HG03103 (cell line): Measurements from ENCODE around the gene ATP2A1.
"Not testable (repeated sequence)": the region's sequence is repeated elsewhere in the genome, so short reads cannot be mapped to it uniquely, and the experiment has no call there.

Source experiments
- ATAC-seq: cut with Tn5 transposase; IDR thresholded peaks from one replicate; pipeline ENCODE4 v1.9.1; 2021; ENCODE audit warnings: low read depth; ENCODE audit not compliant: unreplicated experiment

ATP2A1 gene

DNA sequence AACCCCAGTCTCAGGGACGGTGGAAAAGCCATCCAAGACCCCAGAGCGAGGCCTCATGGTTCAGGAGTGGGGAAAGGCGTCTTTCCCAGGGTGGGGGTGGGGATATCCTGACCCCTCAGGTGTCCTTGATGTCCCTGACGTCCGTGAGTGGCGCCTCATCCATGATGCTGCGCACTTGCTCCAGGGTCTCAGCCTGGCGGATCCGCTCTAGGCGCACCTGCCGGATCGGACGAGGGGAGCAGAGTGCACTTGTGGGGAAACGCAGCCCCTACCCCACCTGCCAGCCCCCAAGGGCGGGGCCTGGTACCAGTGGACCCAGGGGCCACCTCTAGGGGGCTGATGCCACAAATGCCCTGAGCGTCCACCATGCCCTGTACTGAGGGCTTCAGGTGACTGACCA is 26.5 kb downstream of the ATP2A1 start:
- no peak for ATAC-seq

DNA sequence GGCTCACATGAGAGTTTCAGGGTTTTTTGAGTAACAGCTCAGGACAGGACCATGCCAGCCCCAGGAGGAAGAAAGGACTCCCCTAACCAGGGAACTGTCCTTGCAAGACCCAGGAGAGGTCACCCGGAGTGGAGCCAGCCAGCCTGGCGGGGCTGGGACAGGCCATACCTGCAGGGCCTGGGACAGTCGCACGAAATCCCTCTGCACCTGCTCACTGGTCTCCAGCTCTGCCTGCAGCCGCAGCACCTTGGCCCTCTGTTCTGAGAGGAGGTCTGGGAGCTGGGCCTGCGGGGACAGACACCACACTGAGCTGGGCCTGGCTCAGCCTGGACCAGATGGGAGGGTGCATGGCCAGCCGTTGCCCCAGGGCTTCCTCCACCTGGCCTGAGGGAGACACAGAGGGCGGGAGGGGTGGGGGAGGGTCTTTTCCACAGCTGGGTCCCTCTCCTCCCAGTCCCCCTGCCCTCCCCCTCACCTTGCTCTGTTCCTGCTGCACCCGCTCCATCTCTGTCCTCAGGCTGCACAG is 27.0 kb downstream of the ATP2A1 start:
- ATAC-seq, result no peak

DNA sequence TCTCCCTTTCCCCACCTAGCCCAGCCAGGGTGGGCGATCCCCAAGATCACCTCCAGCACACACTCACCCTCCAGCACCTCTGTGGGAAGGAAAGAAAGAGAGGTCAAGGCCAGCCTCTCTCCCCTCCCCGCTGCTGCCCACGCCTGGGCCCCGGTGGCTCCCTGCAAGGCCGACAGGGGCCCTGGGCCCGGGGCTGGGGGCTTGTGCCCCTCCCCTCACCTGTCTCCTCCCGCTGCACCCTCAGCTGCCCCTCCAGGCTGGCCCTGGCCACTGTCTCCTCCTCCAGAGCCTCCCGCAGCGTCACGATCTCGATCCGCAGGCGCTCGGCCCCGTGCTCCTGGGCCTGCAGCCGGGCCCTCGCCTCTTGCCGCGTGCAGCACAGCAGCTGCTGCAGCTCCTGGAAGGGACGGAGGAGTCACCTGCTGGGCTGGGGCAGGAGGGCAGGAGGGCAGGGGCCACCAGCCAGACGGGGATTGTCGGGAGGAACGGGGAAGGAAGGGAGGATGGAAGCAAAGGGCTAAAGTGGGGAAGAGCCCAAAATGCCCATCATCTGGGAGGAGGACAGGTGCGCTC is 27.6 kb downstream of the ATP2A1 start:
- no peak for ATAC-seq

DNA sequence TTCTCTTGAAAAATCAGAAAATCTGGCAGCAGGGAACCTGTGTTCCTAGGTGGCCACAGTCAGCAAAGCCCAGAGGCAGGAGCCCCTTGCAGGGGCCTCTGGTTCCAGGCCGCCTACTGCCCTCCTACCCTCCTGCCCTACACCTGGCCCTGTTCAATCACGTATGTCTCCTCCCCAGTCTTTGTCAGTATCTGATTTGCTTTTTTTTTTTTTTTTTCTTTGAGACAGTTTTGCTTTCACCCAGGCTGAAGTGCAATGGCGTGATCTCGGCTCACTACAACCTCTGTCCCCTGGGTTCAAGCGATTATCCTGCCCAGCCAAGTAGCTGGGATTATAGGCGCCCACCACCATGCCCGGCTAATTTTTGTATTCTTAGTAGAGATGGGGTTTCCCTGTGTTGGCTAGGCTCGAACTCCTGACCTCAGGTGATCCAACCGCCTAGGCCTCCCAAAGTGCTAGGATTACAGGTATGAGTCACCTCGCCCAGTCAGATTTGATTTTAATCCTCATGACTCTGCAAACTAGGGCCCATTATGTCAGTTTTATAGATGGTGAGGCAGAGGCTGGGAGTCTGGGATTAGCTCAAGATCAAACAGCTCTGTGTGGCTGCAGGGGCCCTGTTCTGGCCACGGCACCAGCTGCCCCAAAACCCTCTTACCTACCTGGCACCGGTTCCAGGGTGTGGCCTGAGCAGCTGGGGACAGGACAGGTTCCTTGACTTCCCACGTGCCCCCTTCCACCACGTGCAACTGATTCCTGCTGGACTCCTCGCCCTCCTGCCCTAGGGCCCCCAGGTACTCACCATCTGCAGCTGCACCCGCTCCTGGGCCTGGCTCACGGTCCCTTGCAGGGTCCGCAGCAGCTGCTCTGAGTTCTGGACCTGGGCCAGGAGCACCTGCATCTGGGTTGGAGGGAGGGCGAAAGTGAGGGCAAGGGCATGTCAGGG is 32.1 kb downstream of the ATP2A1 start:
- no peak for ATAC-seq

DNA sequence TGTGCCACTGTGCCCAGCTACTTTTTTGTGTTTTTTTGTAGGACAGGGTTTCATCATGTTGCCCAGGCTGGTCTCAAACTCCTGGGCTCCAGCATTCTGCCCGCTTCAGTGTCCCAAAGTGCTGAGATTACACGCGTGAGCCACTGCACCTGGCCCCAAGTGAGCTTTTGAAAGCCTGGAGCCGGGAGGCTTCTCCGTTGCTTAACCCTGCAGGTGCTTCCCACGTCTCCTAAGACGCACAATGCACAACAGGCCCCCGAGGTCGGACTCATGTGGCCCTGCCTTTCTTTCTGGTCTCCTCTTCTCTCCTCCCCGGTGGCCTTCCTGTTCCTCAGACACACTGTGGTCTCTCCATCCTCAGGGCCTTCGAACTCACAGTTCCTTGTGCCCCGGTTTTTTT is 34.3 kb downstream of the ATP2A1 start:
- ATAC-seq, result no peak

DNA sequence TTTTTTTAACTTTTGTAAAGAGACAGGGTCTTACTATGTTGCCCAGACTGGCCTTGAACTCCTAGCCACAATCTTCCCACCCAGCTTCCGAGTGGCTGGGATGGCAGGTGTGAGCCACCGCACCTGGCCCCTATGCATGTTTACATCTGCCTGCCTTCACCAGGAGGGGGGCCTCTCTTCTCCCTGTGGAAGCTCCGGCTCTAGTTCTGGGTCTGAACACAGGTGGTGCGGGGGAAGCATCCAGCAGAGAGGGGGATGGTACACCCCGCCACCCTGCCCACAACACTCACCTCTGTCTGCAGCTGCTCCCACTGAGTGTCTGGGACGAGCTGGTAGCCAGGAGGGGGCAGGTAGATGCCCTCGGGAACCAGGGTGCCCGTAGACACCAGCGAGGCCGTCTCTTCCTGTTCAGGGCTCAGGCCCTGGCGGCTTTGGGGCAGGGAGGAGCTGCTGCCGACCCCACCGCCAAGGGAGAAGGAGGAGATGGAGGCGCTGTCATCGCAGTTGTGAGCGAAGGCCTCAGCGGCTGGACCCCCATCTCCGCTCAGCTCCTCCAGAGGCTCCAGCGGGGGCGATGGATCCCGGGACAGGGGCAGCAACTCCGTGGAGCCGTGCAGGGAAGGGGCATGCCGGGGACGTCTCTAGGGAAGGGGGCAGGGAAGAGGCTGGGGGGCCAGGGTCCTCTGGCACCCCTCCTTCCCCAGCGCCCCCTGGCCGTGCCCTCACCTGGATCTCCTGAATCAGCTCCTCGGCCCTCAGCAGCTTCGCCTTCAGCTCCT is 35.8 kb downstream of the ATP2A1 start:
- no peak for ATAC-seq

DNA sequence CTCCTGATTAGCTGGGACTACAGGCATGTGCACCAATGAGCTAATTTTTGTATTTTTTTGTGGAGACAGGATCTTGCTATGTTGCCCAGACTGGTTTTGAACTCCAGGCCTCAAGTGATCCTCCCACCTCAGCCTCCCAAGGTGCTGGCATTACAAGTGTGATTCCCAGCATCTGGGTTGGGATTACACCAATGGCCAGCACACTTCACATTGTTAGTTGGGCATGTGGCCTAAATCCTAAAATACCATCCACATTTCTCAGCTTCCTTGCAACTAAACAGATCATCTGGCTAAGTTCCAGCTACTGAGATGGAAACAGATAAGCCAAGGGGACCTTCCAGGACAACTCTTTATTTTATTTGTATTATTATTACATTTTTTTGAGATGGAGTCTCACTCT is 36.9 kb downstream of the ATP2A1 start:
- ATAC-seq, result no peak

DNA sequence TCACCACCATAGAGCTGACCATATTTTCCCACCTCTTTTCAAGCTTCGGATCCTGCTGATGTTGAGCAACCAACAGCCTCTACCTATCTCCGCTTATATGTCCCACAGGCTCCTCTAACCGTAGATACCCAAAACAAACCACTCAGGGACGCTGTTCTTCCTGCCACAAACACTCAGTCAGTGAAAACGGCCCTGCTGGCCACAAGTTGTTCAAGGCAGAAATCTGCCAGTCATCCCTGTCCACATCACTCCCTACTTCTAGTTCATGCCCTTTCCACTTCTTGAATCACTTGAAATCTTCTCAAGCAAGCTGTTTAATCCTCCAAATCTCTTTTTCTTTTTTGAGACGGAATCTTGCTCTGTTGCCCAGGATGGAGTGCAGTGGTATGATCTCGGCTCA is 38.8 kb downstream of the ATP2A1 start:
- no peak for ATAC-seq

DNA sequence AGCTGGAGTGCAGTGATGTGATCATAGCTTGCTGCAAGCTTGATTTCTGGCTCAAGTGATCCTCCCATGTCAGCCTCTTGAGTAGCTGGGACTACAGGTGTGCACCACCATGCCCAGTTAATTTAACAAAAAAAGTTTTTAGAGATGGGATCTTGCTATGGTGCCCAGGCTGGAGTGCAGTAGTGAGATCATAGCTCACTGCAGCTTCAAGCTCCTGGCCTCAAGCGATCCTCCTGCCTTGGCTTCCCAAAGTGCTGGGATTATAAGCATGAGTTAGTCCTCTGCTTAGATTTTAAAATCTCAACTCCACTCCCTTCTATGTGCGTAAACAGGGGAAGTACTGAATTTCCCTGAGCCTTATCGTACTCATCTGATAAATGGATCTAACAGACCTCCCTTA is 40.4 kb downstream of the ATP2A1 start:
- no peak for ATAC-seq

DNA sequence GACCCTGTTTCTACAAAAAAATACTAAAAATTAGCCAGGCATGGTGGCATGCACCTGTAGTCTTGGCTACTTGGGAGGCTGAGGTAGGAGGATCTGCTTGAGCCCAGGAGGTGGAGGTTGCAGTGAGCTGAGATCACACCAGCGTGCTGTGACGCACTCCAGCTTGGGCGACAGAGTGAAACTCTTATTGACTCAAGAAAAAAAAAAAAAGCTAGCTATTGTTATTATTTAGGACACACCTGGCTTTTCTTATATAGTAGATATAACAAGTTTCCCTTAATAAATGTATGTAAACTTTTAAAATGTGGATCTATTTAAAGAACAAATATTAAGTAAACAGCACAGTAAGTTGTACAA is 44.9 kb downstream of the ATP2A1 start:
- ATAC-seq, result no peak

DNA sequence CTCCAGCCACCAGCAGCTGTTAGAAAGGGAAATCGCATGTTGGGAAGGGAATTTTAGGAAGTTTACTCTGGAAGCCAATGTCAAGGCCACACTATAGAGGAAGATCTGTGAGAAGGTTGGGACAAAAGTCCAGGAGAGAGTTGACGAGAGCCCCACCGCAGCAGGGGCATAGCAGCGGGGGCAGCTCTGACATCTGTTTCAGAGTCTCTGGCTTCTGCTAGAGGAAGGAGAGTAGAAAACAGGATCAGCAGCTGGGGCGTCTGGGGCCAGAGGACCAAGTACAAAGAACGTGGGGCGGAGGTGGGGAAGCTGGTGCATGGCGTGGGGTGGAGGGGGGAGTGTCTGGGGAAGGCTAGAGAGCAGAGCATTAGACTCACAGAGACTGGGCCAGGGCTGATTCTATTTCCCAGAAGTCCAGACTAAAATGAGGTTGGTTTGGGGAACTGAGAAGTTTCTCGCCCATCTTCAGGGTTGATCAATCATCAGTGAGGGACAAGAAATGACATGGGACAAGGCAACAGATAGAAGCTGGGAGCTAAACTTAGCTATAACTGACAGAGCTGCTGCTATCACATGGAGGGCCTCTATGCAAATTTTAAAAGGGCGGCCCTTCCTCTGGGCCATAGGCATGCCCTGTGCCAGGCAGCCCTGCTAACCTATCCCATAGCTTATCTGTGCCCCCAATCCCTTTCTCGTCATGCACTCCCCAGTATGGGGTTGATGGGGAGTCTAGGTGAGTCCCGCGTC is 45.5 kb downstream of the ATP2A1 start:
- ATAC-seq, result peak; percentile 53

DNA sequence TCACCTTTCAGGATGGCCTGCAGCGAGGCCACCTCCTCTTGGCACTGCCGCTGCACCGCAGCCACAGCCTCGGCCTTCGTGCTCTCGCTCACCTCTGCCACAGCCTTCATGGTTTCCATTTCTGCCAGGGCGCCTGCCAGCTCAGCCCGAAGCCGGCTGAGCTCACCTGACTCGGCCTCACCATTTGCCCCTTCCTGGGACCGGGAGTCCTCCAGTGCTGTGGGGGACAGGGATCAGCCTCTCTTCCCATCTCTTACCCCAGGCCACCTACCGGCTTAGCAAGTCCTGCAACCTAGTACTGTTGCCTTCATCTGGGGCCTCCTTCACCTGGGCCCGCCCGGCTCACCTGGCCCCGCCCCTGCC is 46.1 kb downstream of the ATP2A1 start:
- no peak for ATAC-seq

DNA sequence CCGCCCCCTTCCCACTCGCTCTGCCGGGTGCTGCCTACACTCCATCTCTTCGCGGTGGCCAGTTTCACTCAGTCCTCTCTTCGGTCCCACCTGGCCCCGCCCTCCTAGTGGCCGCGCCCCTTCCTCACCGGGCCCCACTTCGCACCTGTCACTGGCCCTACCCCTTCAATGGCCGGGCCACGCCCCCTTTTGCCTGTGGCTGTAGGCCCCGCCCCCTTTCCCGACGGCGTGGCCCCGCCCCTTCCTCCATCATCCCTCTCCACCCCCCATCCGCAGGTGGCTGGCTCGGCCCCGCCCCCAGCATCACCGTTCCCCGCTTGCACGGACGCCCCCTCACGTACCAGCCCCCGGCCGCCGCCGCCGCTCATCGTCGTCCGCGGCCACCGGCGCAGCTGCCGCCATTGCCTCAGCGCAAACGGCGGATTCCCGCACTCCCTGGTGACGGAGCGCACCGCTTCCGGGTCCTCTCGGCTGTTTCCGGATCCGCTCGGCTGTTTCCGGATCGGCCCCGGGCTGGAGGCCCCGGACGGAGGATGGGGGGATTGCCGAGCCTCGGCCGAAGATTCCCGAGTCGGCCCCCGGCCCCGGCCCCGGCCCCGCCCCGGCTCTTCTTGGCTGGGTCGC is 46.6 kb downstream of the ATP2A1 start, which contains the start of gene RABEP2:
Gene RABEP2, minus strand, starts transcription at position 477 of the 624 bp plus-strand sequence. Its CDS starts 75 bp downstream, at position 402.
- ATAC-seq, result peak; percentile 42

DNA sequence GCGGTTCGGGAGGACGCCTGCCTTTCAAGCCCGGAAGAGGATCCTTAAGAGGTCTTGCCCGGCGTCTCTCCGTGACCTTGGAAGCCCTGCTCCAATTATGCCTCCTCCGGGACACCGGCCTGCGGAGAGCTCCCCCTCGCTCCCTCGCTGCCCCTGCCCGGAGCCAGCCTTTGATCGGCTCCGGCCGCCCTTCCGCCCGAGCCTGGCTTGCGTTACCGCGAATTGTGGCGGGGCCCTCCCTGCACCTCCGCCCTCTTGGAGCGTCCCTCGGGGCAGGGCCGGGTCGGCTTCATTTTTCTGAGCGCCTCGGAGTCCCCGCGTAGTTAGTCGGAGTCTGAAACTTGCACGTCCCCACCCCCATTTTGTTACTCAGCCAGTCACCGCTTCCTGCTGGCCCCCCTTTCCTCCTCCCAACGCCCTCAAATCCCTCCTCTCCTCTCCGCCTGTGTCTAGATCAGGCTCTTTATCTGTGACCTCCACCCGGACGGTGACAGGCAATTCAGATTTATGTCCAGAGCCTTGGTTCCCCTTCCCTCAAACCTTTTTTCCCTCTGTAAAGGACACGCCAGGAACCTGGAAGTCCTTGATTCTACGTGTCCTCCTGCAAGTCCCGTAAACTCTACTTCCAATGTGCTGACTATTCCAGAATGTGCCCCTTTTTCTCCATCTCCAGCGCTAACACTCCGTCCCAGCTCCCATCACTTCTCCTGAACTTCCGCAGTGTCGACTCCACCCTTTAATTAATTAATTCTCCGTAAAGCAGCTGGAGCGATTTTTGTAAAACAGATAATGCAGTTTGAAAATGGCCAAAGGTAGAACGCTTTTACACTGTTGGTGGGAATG is 47.3 kb downstream of the ATP2A1 start:
- peak; percentile 25 for ATAC-seq

DNA sequence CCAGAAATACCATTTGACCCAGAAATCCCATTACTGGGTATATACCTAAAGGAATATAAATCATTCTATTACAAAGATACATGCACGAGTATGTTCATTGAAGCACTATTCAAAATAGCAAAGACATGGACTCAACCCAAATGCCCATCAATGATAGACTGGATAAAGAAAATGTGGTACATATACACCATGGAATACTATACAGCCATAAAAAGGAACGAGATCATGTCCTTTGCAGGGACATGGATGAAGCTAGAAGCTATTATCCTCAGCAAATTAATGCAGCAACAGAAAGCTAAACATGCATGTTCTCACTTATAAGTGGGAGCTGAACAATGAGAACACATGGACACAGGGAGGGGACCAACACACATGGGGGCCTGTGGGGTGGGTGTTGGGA is 48.0 kb downstream of the ATP2A1 start:
- ATAC-seq, result not testable (repeated sequence)

DNA sequence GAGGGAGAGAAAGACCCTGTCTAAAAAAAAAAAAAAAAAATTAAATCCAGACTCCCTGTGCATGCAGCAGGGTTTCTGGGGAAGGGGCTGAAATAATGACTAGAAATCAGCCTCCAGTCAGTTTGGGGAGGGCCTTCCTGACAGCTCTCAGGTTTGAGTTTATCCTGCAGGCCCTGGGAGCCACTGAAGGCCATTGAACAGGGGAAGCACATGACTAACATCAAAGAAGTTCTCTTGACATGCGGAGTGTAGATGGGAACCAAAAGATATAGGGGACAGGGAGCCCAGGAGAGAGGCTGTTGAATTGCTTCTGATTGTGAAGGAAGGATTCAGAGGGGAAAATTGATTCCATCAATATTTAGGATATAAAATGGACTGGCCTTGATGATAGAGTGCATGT is 49.5 kb downstream of the ATP2A1 start:
- ATAC-seq, result no peak

DNA sequence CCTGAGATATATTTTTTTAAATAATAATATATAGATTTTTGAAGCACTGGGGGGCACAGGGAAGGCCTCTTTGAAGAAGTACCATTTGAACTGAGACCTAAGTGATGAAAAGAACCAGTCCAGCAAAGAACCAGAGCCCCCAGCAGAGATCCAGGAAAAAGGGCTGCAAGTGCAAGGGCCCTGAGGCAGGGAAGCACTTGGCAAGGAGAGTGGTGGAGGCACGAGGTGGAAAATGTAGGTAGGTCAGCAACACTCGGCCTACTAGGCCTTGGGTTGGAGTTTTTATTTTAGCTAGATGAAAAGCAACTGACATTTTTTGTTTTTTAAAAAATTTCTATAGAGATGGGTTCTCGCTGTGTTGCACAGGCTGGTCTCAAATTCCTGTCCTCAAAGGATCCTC is 51.9 kb downstream of the ATP2A1 start:
- no peak for ATAC-seq

DNA sequence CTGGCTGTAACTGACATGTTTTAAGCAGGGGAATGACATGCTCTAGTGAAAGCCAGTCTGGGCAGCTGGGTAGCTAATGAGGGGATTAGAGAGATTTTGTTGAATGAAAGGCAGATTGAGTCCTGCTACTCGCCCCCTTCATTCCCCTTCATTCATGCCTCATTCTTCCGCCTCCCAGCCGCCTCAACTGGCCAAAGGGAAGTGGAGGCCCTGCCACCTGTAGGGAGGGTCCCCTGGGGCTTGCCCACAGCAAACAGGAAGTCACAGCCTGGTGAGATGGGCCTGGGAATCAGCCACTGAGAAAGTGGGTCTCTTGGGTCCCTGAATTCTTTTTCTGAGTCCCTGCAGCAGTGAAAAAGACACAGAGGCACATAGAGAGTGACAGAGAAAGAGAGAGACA is 52.4 kb downstream of the ATP2A1 start:
- ATAC-seq, result no peak

DNA sequence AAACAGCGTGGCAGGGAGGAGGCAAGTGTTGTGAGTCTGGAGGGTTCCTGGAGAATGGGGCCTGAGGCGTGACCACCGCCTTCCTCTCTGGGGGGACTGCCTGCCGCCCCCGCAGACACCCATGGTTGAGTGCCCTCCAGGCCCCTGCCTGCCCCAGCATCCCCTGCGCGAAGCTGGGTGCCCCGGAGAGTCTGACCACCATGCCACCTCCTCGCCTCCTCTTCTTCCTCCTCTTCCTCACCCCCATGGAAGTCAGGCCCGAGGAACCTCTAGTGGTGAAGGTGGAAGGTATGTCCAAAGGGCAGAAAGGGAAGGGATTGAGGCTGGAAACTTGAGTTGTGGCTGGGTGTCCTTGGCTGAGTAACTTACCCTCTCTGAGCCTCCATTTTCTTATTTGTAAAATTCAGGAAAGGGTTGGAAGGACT is 53.5 kb downstream of the ATP2A1 start, which contains the start of gene CD19:
Gene CD19, plus strand, starts transcription at position 171 of the 425 bp plus-strand sequence. Its CDS starts 30 bp downstream, at position 201.
- ATAC-seq, result no peak
